ENCODE results near the gene WFDC1.

WFDC1 gene

DNA sequence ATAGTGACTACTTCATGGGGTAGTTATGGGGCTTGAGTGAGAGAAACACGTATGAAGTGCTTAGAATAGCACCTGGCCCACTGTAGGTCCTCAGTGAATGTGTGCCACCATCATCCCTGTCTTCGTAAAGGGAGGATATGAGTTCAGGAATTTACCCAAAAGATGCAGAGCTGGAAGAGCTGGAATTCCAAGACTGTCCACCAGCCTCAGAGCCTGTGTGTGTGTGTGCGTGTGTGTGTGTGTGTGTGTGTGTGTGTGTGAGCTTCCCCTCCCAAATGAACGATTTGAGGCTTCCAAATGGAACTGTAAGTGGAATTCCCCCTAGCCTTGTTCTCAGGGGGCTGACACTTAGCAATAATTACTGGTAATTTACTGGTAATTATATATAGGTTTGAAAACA is 27.3 kb downstream of the WFDC1 start:
- Histone ChIP-seq H3K27ac (ENCODE audit: low read depth, low read length) (no peak overlapping the region), H3K27me3 (ENCODE audit: control insufficient read depth in 5 of 5, insufficient read depth in 4 of 5, low read length in 5 of 5) (peaks cover 4 to 10% (median 5%) of the 10 kb centered on the region in 5 donors), H3K9me3 (ENCODE audit: control insufficient read depth in 5 of 5, low read length in 5 of 5) (peaks cover 0 to 15% (median 12%) of the 10 kb centered on the region in 5 donors), H3K4me3 (ENCODE audit: low read depth in 1 of 5, low read length in 5 of 5) (no peak overlapping the region), H3K4me1 (ENCODE audit: control insufficient read depth in 5 of 5, insufficient read depth in 5 of 5, low read length in 5 of 5) (no peaks in the 10 kb centered on the region), H3K36me3 (ENCODE audit: control insufficient read depth in 5 of 5, insufficient read depth in 5 of 5, low read length in 5 of 5) (no peaks in the 10 kb centered on the region), H3K9ac (ENCODE audit: low read length in 5 of 5) (no peak overlapping the region)

DNA sequence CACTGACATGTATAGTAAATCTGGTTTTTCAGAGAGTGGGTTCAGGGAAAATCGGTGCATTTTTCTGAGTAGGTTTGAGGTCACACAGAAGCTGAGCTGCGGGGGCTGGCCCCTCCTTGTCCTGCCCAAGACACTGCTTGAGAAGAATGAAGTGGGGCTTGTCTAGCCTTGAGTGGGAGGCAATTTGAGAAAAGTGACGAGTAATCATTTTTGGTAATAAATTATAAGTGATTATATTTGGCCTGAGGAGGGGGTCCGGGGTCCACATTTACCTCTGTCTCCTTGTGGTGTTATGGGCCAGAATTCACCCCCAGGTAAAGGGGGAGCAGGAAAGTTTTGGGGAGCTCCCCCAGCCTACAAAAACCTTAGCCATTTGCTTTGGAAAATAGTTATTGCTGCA is 28.1 kb downstream of the WFDC1 start:
- no peaks in the 10 kb centered on the region for H3K4me1 ChIP-seq (ENCODE audit: control insufficient read depth in 5 of 5, insufficient read depth in 5 of 5, low read length in 5 of 5)
- H3K36me3 ChIP-seq (ENCODE audit: control insufficient read depth in 5 of 5, insufficient read depth in 5 of 5, low read length in 5 of 5): no peaks in the 10 kb centered on the region
- H3K9me3 ChIP-seq (ENCODE audit: control insufficient read depth in 5 of 5, low read length in 5 of 5): peaks cover 0 to 12% (median 8%) of the 10 kb centered on the region in 5 donors
- no peak overlapping the region for H3K27ac ChIP-seq (ENCODE audit: low read depth, low read length)
- no peak overlapping the region for H3K4me3 ChIP-seq (ENCODE audit: low read depth in 1 of 5, low read length in 5 of 5)
- peaks cover 4 to 12% (median 6%) of the 10 kb centered on the region in 5 donors for H3K27me3 ChIP-seq (ENCODE audit: control insufficient read depth in 5 of 5, insufficient read depth in 4 of 5, low read length in 5 of 5)
- no peak overlapping the region for H3K9ac ChIP-seq (ENCODE audit: low read length in 5 of 5)

DNA sequence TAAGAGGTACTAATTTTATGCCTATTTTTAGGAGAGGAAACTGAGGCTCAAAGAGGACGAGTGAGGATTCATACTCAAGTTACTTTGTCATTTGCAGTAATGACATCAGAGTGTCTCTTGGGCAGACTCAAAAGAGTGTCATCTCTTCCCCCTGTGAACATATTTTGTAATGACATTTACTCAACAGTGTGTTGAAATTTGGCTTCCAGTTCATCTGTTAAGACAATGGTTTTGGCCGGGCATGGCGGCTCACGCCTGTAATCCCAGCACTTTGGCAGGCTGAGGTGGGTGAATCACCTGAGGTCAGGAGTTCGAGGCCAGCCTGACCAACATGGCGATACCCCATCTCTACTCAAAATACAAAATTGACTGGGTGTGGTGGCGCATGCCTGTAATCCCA is 28.9 kb downstream of the WFDC1 start:
- Histone ChIP-seq H3K36me3 (ENCODE audit: control insufficient read depth in 5 of 5, insufficient read depth in 5 of 5, low read length in 5 of 5) (no peaks in the 10 kb centered on the region), H3K9me3 (ENCODE audit: control insufficient read depth in 5 of 5, low read length in 5 of 5) (peaks cover 0 to 5% (median 0%) of the 10 kb centered on the region in 5 donors), H3K4me3 (ENCODE audit: low read depth in 1 of 5, low read length in 5 of 5) (no peak overlapping the region), H3K27ac (ENCODE audit: low read depth, low read length) (no peak overlapping the region), H3K27me3 (ENCODE audit: control insufficient read depth in 5 of 5, insufficient read depth in 4 of 5, low read length in 5 of 5) (peaks cover 5 to 14% (median 9%) of the 10 kb centered on the region in 5 donors), H3K9ac (ENCODE audit: low read length in 5 of 5) (no peak overlapping the region), H3K4me1 (ENCODE audit: control insufficient read depth in 5 of 5, insufficient read depth in 5 of 5, low read length in 5 of 5) (no peaks in the 10 kb centered on the region)

DNA sequence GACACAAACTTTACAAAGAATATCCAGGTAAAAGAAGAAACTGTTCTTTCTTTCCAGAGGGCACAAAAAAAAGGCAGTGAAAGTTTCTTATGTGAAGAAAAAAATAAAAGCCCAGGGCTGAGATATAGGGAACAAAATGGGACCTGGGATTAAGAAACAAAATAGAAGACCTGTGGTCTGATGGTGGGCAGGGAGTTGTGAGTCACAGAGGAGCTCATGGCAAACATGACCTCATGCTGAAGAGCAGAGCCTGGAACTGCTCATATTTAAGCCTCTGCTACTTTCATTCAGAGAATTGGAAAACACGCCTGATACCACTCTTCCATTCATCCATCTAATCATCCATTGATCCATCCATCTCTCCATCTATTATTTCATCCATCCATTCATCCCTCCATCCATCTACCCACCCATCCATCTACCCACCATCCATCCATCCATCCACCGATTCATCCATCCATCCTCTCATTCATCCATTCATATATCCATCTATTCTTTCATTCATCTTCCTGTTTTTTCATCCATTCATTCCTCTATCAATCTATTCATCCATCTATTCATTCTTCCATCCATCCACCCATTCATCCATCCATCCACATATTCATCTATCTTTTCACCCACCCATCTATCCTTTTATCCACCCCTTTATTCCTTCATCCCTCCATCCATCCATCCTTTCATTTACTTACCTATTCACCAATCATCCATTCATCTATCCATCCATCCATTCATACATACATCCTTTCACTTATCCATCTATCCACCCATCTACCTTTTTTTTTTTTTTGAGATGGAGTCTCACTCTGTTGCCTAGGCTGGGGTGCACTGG is 30.0 kb downstream of the WFDC1 start:
- H3K4me3 ChIP-seq (ENCODE audit: low read depth in 1 of 5, low read length in 5 of 5): no peak overlapping the region
- no peak overlapping the region for H3K27ac ChIP-seq (ENCODE audit: low read depth, low read length)
- H3K27me3 ChIP-seq (ENCODE audit: control insufficient read depth in 5 of 5, insufficient read depth in 4 of 5, low read length in 5 of 5): peaks cover 5 to 13% (median 7%) of the 10 kb centered on the region in 5 donors
- H3K4me1 ChIP-seq (ENCODE audit: control insufficient read depth in 5 of 5, insufficient read depth in 5 of 5, low read length in 5 of 5): no peaks in the 10 kb centered on the region
- peaks cover 0 to 4% (median 0%) of the 10 kb centered on the region in 5 donors for H3K9me3 ChIP-seq (ENCODE audit: control insufficient read depth in 5 of 5, low read length in 5 of 5)
- no peak overlapping the region for H3K9ac ChIP-seq (ENCODE audit: low read length in 5 of 5)
- H3K36me3 ChIP-seq (ENCODE audit: control insufficient read depth in 5 of 5, insufficient read depth in 5 of 5, low read length in 5 of 5): no peaks in the 10 kb centered on the region

DNA sequence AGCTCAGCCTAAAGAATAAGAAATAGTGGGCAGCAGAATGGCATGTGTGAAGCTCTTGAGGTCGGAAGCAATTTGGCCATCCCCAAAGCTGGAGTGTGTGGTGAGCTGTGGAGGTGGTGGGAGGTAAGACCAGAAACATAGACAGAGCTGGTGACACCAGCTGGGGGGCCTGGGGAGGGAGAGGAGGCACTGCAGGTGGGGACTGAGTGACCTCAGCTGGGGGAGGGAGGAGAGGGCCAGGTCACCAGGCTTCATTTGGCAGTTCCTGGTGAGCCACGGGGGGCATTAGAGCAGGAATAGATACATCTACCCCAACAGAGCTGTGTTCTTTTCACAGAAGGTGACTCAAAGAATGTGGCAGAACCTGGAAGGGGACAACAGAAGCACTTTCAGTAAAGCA is 31.9 kb downstream of the WFDC1 start:
- Histone ChIP-seq H3K36me3 (ENCODE audit: control insufficient read depth in 5 of 5, insufficient read depth in 5 of 5, low read length in 5 of 5) (no peaks in the 10 kb centered on the region), H3K4me1 (ENCODE audit: control insufficient read depth in 5 of 5, insufficient read depth in 5 of 5, low read length in 5 of 5) (no peaks in the 10 kb centered on the region), H3K9me3 (ENCODE audit: control insufficient read depth in 5 of 5, low read length in 5 of 5) (peaks cover 0 to 4% (median 0%) of the 10 kb centered on the region in 5 donors), H3K9ac (ENCODE audit: low read length in 5 of 5) (no peak overlapping the region), H3K4me3 (ENCODE audit: low read depth in 1 of 5, low read length in 5 of 5) (no peak overlapping the region), H3K27ac (ENCODE audit: low read depth, low read length) (no peak overlapping the region), H3K27me3 (ENCODE audit: control insufficient read depth in 5 of 5, insufficient read depth in 4 of 5, low read length in 5 of 5) (peaks cover 4 to 14% (median 6%) of the 10 kb centered on the region in 5 donors)

DNA sequence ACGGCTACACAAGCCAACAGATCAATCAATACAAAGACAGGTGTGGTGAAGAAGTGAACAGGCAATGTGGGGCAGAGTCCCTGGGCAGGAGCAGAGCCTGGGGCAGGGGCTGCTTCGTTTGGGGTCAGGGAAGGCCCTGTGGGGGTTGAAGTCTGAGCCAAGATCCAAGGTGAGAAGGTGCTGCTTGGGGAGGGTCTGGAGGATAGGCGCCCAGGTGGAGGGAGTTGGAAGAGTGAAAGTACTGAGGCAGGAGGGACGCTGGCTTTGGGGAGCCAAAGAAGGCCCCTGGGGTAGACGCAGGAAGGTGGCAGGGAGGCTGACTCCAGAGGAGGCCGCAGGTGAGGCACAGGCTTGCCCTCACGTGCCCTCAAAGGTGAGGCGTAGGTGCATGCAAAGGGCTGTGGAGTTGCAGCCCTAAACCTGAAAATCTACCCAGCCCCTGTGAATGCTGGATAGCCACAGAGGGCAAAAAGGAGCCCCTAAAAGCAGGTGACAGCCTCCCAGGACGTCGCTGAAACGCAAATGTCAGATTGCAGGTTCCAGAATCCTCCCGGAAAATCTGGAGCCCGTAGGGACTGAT is 33.3 kb downstream of the WFDC1 start:
- Histone ChIP-seq H3K27me3 (ENCODE audit: control insufficient read depth in 5 of 5, insufficient read depth in 4 of 5, low read length in 5 of 5) (peaks cover 4 to 12% (median 6%) of the 10 kb centered on the region in 5 donors), H3K9ac (ENCODE audit: low read length in 5 of 5) (no peak overlapping the region), H3K4me3 (ENCODE audit: low read depth in 1 of 5, low read length in 5 of 5) (no peak overlapping the region), H3K27ac (ENCODE audit: low read depth, low read length) (no peak overlapping the region), H3K4me1 (ENCODE audit: control insufficient read depth in 5 of 5, insufficient read depth in 5 of 5, low read length in 5 of 5) (no peaks in the 10 kb centered on the region), H3K9me3 (ENCODE audit: control insufficient read depth in 5 of 5, low read length in 5 of 5) (peaks cover 0 to 4% (median 0%) of the 10 kb centered on the region in 5 donors), H3K36me3 (ENCODE audit: control insufficient read depth in 5 of 5, insufficient read depth in 5 of 5, low read length in 5 of 5) (no peaks in the 10 kb centered on the region)

DNA sequence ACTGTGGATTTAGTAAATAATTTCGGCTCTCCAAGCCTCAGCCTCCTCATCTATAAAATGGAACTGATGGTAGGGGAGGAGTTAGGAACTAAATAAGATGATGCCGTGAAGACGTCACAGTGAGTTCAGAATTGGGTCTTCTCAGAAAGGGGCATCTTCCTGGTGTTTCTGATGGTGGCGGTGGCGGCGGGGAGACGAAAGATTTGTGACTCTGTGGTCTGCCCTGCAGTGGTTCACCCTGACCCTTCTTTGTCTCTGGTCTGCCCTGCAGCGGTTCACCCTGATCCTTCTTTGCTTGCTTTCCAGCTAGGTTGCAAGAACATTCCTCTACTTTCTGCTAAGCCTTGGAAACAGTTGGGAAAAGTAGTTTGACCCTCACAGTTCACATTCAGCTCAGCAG is 34.3 kb downstream of the WFDC1 start:
- Histone ChIP-seq H3K36me3 (ENCODE audit: control insufficient read depth in 5 of 5, insufficient read depth in 5 of 5, low read length in 5 of 5) (no peaks in the 10 kb centered on the region), H3K27ac (ENCODE audit: low read depth, low read length) (no peak overlapping the region), H3K4me3 (ENCODE audit: low read depth in 1 of 5, low read length in 5 of 5) (no peak overlapping the region), H3K27me3 (ENCODE audit: control insufficient read depth in 5 of 5, insufficient read depth in 4 of 5, low read length in 5 of 5) (peaks cover 4 to 12% (median 6%) of the 10 kb centered on the region in 5 donors), H3K9me3 (ENCODE audit: control insufficient read depth in 5 of 5, low read length in 5 of 5) (peaks cover 0 to 4% (median 0%) of the 10 kb centered on the region in 5 donors), H3K4me1 (ENCODE audit: control insufficient read depth in 5 of 5, insufficient read depth in 5 of 5, low read length in 5 of 5) (no peaks in the 10 kb centered on the region), H3K9ac (ENCODE audit: low read length in 5 of 5) (no peak overlapping the region)

DNA sequence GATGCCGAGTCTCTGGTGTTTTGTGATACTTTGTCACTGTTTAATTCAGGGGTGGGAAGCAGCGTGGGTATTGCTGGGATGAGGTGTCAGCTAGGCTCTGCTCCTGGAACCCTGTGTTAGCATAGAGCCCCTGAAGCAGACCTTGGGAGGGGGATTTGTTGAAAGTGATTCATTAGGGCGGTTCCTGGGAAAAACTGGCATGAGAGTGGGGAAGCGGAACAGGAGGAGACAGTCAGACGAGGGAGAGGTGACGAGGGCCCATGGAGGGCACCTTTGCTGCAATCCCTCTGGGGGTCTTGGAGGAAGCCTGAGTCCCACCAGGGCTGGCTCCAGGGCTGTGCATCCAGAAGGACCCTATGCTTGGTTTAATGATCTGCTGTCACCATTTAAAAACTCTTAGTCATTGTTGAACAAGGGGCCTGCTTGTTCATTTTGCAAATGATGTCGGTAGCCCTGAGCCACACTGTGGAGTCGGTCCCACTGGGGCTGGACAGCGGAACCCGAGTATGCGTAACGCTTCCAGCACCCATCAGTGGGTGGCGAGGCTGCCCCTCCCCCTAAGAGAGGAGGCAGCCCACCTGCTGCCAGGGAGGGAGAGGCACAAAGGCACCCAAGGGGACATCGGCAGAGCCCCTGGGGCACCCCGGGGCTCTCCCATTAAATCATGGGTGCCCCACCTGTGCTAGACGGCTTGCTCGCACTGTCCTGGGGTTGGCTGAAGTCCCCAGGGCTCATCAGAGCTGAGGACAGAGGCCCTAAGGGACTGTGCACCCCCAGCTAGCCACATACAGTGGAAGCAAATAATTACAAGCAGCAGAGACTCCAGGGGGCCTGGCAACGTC is 35.4 kb downstream of the WFDC1 start:
- Histone ChIP-seq H3K9ac (ENCODE audit: low read length in 5 of 5) (no peak overlapping the region), H3K4me1 (ENCODE audit: control insufficient read depth in 5 of 5, insufficient read depth in 5 of 5, low read length in 5 of 5) (no peaks in the 10 kb centered on the region), H3K4me3 (ENCODE audit: low read depth in 1 of 5, low read length in 5 of 5) (no peak overlapping the region), H3K27me3 (ENCODE audit: control insufficient read depth in 5 of 5, insufficient read depth in 4 of 5, low read length in 5 of 5) (peaks cover 4 to 12% (median 6%) of the 10 kb centered on the region in 5 donors), H3K27ac (ENCODE audit: low read depth, low read length) (no peak overlapping the region), H3K9me3 (ENCODE audit: control insufficient read depth in 5 of 5, low read length in 5 of 5) (peaks cover 0 to 5% (median 0%) of the 10 kb centered on the region in 5 donors), H3K36me3 (ENCODE audit: control insufficient read depth in 5 of 5, insufficient read depth in 5 of 5, low read length in 5 of 5) (no peaks in the 10 kb centered on the region)

DNA sequence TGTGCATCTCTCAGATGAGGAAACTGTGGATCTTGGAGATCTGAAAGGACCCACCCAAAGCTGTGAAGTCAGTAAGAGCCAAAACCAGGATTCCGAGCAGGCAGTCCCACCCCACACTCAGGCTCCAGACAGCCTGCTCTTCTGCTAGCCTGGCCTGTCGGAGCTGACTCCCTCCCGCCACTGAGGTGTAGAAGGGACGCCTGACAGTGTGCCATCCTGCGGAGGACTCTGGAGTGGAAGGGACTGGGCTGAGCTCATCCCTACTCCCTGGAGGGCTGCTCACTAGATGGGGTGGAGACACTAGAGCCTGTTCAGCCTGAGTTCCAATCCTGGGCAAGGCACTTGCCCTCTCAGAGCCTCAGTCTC is 36.0 kb downstream of the WFDC1 start:
- no peaks in the 10 kb centered on the region for H3K4me1 ChIP-seq (ENCODE audit: control insufficient read depth in 5 of 5, insufficient read depth in 5 of 5, low read length in 5 of 5)
- no peak overlapping the region for H3K4me3 ChIP-seq (ENCODE audit: low read depth in 1 of 5, low read length in 5 of 5)
- H3K36me3 ChIP-seq (ENCODE audit: control insufficient read depth in 5 of 5, insufficient read depth in 5 of 5, low read length in 5 of 5): no peaks in the 10 kb centered on the region
- H3K9ac ChIP-seq (ENCODE audit: low read length in 5 of 5): no peak overlapping the region
- peaks cover 0 to 7% (median 0%) of the 10 kb centered on the region in 5 donors for H3K9me3 ChIP-seq (ENCODE audit: control insufficient read depth in 5 of 5, low read length in 5 of 5)
- H3K27ac ChIP-seq (ENCODE audit: low read depth, low read length): no peak overlapping the region
- peaks cover 4 to 12% (median 6%) of the 10 kb centered on the region in 5 donors for H3K27me3 ChIP-seq (ENCODE audit: control insufficient read depth in 5 of 5, insufficient read depth in 4 of 5, low read length in 5 of 5)
